COLO668 (cell line): Measurements from ENCODE around the gene HCFC1.

Source experiments
- DNase-seq: peaks from one replicate; lab custom pipeline; 2025; ENCODE audit not compliant: unreplicated experiment; lab: John Stamatoyannopoulos, UW

HCFC1 gene

GRCh38 chrX:153944140-153944799 lies 27.3 kb downstream of the HCFC1 start, which contains the start of gene RENBP:
RENBP (minus strand) TSS chrX:153944643; CDS start chrX:153944610, 33 bp downstream.
- DNase-seq, result peak; percentile 35

- no peak for DNase-seq
Measured at GRCh38 chrX:153941336-153942252, 30.0 kb downstream of the HCFC1 start.

GRCh38 chrX:153939573-153939972 lies 32.0 kb downstream of the HCFC1 start:
- DNase-seq, result no peak

GRCh38 chrX:153938226-153938786 lies 33.3 kb downstream of the HCFC1 start:
- no peak for DNase-seq

GRCh38 chrX:153937056-153937455 lies 34.6 kb downstream of the HCFC1 start:
- DNase-seq, result no peak

- no peak for DNase-seq
Measured at GRCh38 chrX:153935326-153935851, 36.2 kb downstream of the HCFC1 start.

- peak; percentile 94 for DNase-seq
Measured at GRCh38 chrX:153934762-153935325, 36.8 kb downstream of the HCFC1 start, which contains the start of gene NAA10. NAA10 (minus strand) TSS chrX:153935037; CDS start chrX:153934904, 133 bp downstream.

- peak; percentile 32 for DNase-seq
Measured at GRCh38 chrX:153934148-153934761, 37.4 kb downstream of the HCFC1 start.

- no peak for DNase-seq
Measured at GRCh38 chrX:153933748-153934147, 37.9 kb downstream of the HCFC1 start.

- DNase-seq, result no peak
Measured at GRCh38 chrX:153932220-153932915, 39.2 kb downstream of the HCFC1 start.

GRCh38 chrX:153931748-153932147 lies 39.9 kb downstream of the HCFC1 start:
- DNase-seq, result no peak

GRCh38 chrX:153931151-153931550 lies 40.5 kb downstream of the HCFC1 start:
- DNase-seq, result no peak

- DNase-seq, result no peak
Measured at GRCh38 chrX:153930011-153930910, 41.4 kb downstream of the HCFC1 start.

GRCh38 chrX:153929576-153929975 lies 42.0 kb downstream of the HCFC1 start:
- DNase-seq, result no peak

GRCh38 chrX:153928846-153929245 lies 42.8 kb downstream of the HCFC1 start:
- no peak for DNase-seq

- peak; percentile 99 for DNase-seq
Measured at GRCh38 chrX:153927922-153928760, 43.5 kb downstream of the HCFC1 start.

- no peak for DNase-seq
Measured at GRCh38 chrX:153927672-153927921, 44.0 kb downstream of the HCFC1 start.

GRCh38 chrX:153926858-153927671 lies 44.6 kb downstream of the HCFC1 start:
- DNase-seq, result peak; percentile 71
